Activated CD4-positive, alpha-beta memory T cell treated with anti-CD3 and anti-CD28 coated beads, Interleukin-2, amount 10 ng/mL, durations not matched to agents 7 days and 5 days (primary cell): ENCODE results near the gene DRD4. TPM values are rescaled to one million over a fixed set of nuclear protein-coding genes. Genes with fewer than 3 reads are reported as not detected.
"Not testable (repeated sequence)": the region's sequence is repeated elsewhere in the genome, so short reads cannot be mapped to it uniquely, and the experiment has no call there.

Experiments
- CTCF ChIA-PET: fragments of 350-600 bp; sonication (Branson Sonifier 250); formaldehyde crosslinking; loops from one replicate; lab custom pipeline; 2021; ENCODE audit warnings: antibody characterized with exemption, inconsistent platforms; lab: Charles Lee
- POLR2A ChIA-PET: fragments of 350-600 bp; sonication (Branson Sonifier 250); formaldehyde crosslinking; loops from one replicate; lab custom pipeline; 2021; ENCODE audit warnings: antibody characterized with exemption; lab: Charles Lee
- DNase-seq: peaks from one replicate; pipeline ENCODE4 v3.0.0-alpha.2; 2020
- H3K27ac Mint-ChIP-seq: one replicate; pipeline ENCODE4 v1.8.0; 2021; ENCODE audit warnings: mild to moderate bottlenecking, mixed read lengths
- H3K27me3 Mint-ChIP-seq: one replicate; pipeline ENCODE4 v1.8.0; 2021; ENCODE audit warnings: mixed read lengths
- H3K36me3 Mint-ChIP-seq: one replicate; pipeline ENCODE4 v1.8.0; 2021; ENCODE audit warnings: low read depth, mixed read lengths
- H3K4me1 Mint-ChIP-seq: one replicate; pipeline ENCODE4 v1.8.0; 2021; ENCODE audit warnings: mixed read lengths
- H3K4me3 Mint-ChIP-seq: one replicate; pipeline ENCODE4 v1.8.0; 2021; ENCODE audit warnings: mild to moderate bottlenecking, mixed read lengths
- H3K9me3 Mint-ChIP-seq: one replicate; pipeline ENCODE4 v1.8.0; 2021; ENCODE audit warnings: mixed read lengths
- total RNA-seq, 2 experiments: library from RNA; stranded (reverse); gene quantifications; one replicate each; pipeline ENCODE4 v1.2.3, GENCODE V29; 2021

The DRD4 gene
- total RNA-seq, 2 experiments from 2014 or later: 0.18 to 0.20 TPM

- Mint-ChIP-seq H3K36me3 (peaks cover 4% of the 10 kb centered on the region), H3K27ac (no peak overlapping the region), H3K9me3 (no peaks in the 10 kb centered on the region), H3K27me3 (peaks cover 5% of the 10 kb centered on the region), H3K4me1 (no peaks in the 10 kb centered on the region), H3K4me3 (no peak overlapping the region)
- ChIA-PET CTCF (no interaction called here), POLR2A (no interaction called here)
- no peak for DNase-seq
These were observed 7.0 kb downstream of the DRD4 start for GRCh38 chr11:643849-644738.

GRCh38 chr11:645536-645935 is 8.5 kb downstream of the DRD4 start:
- ChIA-PET CTCF (no interaction called here), POLR2A (interaction anchor here (1.0 to 1.1 kb wide), 2 partner anchors 30 to 50 kb away, joined by 3 read pairs; partner anchors contain the start of genes DEAF1 and IRF7)
- H3K4me1 Mint-ChIP-seq: no peaks in the 10 kb centered on the region

GRCh38 chr11:646214-646613 is 9.1 kb downstream of the DRD4 start:
- Mint-ChIP-seq H3K4me1 (no peaks in the 10 kb centered on the region), H3K36me3 (peaks cover 4% of the 10 kb centered on the region), H3K9me3 (no peaks in the 10 kb centered on the region), H3K27ac (no peak overlapping the region), H3K27me3 (peaks cover 2% of the 10 kb centered on the region), H3K4me3 (no peak overlapping the region)
- no peak for DNase-seq
- ChIA-PET CTCF (no interaction called here), POLR2A (interaction anchor here (1.0 to 1.1 kb wide), 2 partner anchors 31 to 49 kb away, joined by 3 read pairs; partner anchors contain the start of genes DEAF1 and IRF7)

More at GRCh38 chr11:645536-645935, 8.5 kb downstream of the DRD4 start:
- H3K27me3 Mint-ChIP-seq: peaks cover 2% of the 10 kb centered on the region
- no peak for DNase-seq
- no peak overlapping the region for H3K4me3 Mint-ChIP-seq
- H3K27ac Mint-ChIP-seq: no peak overlapping the region
- peaks cover 4% of the 10 kb centered on the region for H3K36me3 Mint-ChIP-seq
- H3K9me3 Mint-ChIP-seq: no peaks in the 10 kb centered on the region

- H3K9me3 Mint-ChIP-seq, H3K4me3 Mint-ChIP-seq, H3K36me3 Mint-ChIP-seq, CTCF ChIA-PET, DNase-seq, H3K4me1 Mint-ChIP-seq, POLR2A ChIA-PET, H3K27ac Mint-ChIP-seq, H3K27me3 Mint-ChIP-seq: not testable (repeated sequence)
These were observed 10.6 kb downstream of the DRD4 start for GRCh38 chr11:647672-648158.

GRCh38 chr11:650482-650881 is 13.4 kb downstream of the DRD4 start:
- H3K27ac Mint-ChIP-seq: no peak overlapping the region
- ChIA-PET POLR2A (no interaction called here), CTCF (no interaction called here)
- H3K4me1 Mint-ChIP-seq: no peaks in the 10 kb centered on the region
- no peaks in the 10 kb centered on the region for H3K27me3 Mint-ChIP-seq
- peaks cover 4% of the 10 kb centered on the region for H3K36me3 Mint-ChIP-seq
- DNase-seq: no peak
- H3K9me3 Mint-ChIP-seq: no peaks in the 10 kb centered on the region
- H3K4me3 Mint-ChIP-seq: no peak overlapping the region

- H3K27ac Mint-ChIP-seq, POLR2A ChIA-PET, H3K4me3 Mint-ChIP-seq, CTCF ChIA-PET, H3K9me3 Mint-ChIP-seq, H3K4me1 Mint-ChIP-seq, H3K27me3 Mint-ChIP-seq, DNase-seq, H3K36me3 Mint-ChIP-seq: not testable (repeated sequence)
These were observed 16.1 kb downstream of the DRD4 start for GRCh38 chr11:653136-653535.

GRCh38 chr11:653837-654236 is 16.8 kb downstream of the DRD4 start:
- peaks cover 2% of the 10 kb centered on the region for H3K36me3 Mint-ChIP-seq
- no peak overlapping the region for H3K27ac Mint-ChIP-seq
- ChIA-PET POLR2A (no interaction called here), CTCF (no interaction called here)
- no peaks in the 10 kb centered on the region for H3K9me3 Mint-ChIP-seq
- no peaks in the 10 kb centered on the region for H3K27me3 Mint-ChIP-seq
- H3K4me1 Mint-ChIP-seq: no peaks in the 10 kb centered on the region
- no peak overlapping the region for H3K4me3 Mint-ChIP-seq
- DNase-seq: no peak

GRCh38 chr11:654444-654843 is 17.4 kb downstream of the DRD4 start:
- H3K9me3 Mint-ChIP-seq, DNase-seq, H3K4me3 Mint-ChIP-seq, H3K27ac Mint-ChIP-seq, H3K4me1 Mint-ChIP-seq, H3K36me3 Mint-ChIP-seq, H3K27me3 Mint-ChIP-seq, POLR2A ChIA-PET: not testable (repeated sequence)
- CTCF ChIA-PET: interaction anchor here (1.7 kb wide), 1 partner anchor 100 kb away, joined by 6 read pairs; no protein-coding TSS in a partner anchor

- Mint-ChIP-seq H3K4me1 (no peaks in the 10 kb centered on the region), H3K9me3 (no peaks in the 10 kb centered on the region), H3K4me3 (no peak overlapping the region), H3K27ac (no peak overlapping the region), H3K27me3 (no peaks in the 10 kb centered on the region), H3K36me3 (peaks cover 5% of the 10 kb centered on the region)
- ChIA-PET POLR2A (no interaction called here), CTCF (interaction anchor here (0.8 to 1.7 kb wide), 2 partner anchors 40 to 101 kb away, joined by 4 to 6 read pairs; partner anchors contain the start of genes DEAF1 and TMEM80)
- DNase-seq: no peak
These were observed 18.1 kb downstream of the DRD4 start for GRCh38 chr11:655036-655726.

GRCh38 chr11:656426-656825 is 19.4 kb downstream of the DRD4 start:
- Mint-ChIP-seq H3K4me3 (no peak overlapping the region), H3K27me3 (no peaks in the 10 kb centered on the region), H3K36me3 (peaks cover 5% of the 10 kb centered on the region), H3K4me1 (no peaks in the 10 kb centered on the region), H3K27ac (no peak overlapping the region), H3K9me3 (no peaks in the 10 kb centered on the region)
- no peak for DNase-seq
- POLR2A ChIA-PET: no interaction called here
- CTCF ChIA-PET: no interaction called here

- Mint-ChIP-seq H3K4me3 (no peak overlapping the region), H3K9me3 (no peaks in the 10 kb centered on the region), H3K4me1 (no peaks in the 10 kb centered on the region), H3K36me3 (peaks cover 5% of the 10 kb centered on the region), H3K27ac (no peak overlapping the region), H3K27me3 (no peaks in the 10 kb centered on the region)
- ChIA-PET POLR2A (no interaction called here), CTCF (no interaction called here)
- no peak for DNase-seq
These were observed 19.8 kb downstream of the DRD4 start for GRCh38 chr11:656866-657265.

GRCh38 chr11:657691-658126 is 20.6 kb downstream of the DRD4 start:
- Mint-ChIP-seq H3K4me1 (no peaks in the 10 kb centered on the region), H3K4me3 (no peak overlapping the region), H3K27ac (no peak overlapping the region), H3K27me3 (no peaks in the 10 kb centered on the region), H3K9me3 (no peaks in the 10 kb centered on the region), H3K36me3 (peaks cover 7% of the 10 kb centered on the region)
- ChIA-PET CTCF (no interaction called here), POLR2A (no interaction called here)
- DNase-seq: no peak

GRCh38 chr11:659532-660085 is 22.5 kb downstream of the DRD4 start:
- Mint-ChIP-seq H3K4me3 (no peak overlapping the region), H3K4me1 (no peaks in the 10 kb centered on the region), H3K27me3 (no peaks in the 10 kb centered on the region), H3K9me3 (no peaks in the 10 kb centered on the region), H3K27ac (no peak overlapping the region), H3K36me3 (peaks cover 10% of the 10 kb centered on the region)
- no peak for DNase-seq
- ChIA-PET POLR2A (no interaction called here), CTCF (no interaction called here)
